Activated CD4-positive, alpha-beta T cell treated with anti-CD3 and anti-CD28 coated beads for 24 hours (primary cell): Measurements from ENCODE around the gene KRTAP29-1.
"Not testable (repeated sequence)": the region's sequence is repeated elsewhere in the genome, so short reads cannot be mapped to it uniquely, and the experiment has no call there.

Experiments
- DNase-seq, 2 donors: peaks; one replicate each; pipeline ENCODE4 v3.0.0-alpha.2; 2020; ENCODE audit warnings: low read depth in 2 of 2

KRTAP29-1 gene

DNA sequence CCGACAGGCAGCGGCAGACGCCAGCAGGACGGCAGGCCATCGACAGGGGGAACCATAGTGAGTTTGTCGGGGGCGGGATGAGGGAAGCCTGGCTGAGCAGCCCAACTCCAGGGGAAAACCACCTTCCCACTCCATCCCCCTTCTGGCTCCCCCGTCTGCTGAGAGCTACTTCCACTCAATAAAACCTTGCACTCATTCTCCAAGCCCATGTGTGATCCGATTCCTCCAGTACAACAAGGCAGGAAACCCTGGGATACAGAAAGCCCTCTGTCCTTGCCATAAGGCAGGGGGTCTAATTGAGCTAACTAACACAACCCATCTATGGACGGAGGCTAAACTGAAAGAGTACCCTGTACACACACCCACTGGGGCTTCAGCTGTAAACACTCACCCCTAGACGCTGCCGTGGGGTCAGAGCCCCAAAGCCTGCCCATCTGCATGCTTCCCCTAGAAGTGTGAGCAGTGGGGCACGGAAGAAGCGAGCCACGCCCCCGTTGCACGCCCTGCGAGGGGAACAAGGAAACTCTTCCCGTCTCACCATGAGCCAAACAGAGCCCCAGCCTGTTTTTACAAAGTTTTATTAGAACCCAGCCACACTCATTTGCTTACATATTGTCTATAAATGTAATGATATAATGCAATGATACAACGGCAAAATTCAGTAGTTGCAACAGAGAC is 4.1 kb downstream of the KRTAP29-1 start:
- DNase-seq = no peak

GRCh38 chr17:41296846-41297245 is 5.8 kb downstream of the KRTAP29-1 start:
- no peak for DNase-seq

DNA sequence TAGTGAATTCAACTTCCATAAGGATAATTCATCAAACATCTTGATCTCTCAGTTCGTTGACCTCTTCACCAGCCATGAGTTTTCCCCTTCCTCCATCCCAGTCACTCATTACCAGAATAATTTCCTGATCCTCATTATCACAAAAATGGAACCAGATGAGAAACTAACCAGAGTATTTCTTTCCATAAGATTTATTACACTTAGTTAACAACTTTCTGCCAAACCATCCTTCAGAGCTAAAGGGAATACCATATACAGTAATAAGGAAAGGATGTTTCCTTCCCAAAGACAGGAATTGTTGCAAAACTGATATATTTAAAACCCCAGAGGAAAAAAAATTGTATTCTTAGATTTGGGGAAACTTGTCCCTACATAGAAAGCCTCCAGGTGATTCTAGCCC is 8.6 kb downstream of the KRTAP29-1 start:
- DNase-seq = no peak

GRCh38 chr17:41287050-41287449 is 15.6 kb downstream of the KRTAP29-1 start:
- no peak for DNase-seq

GRCh38 chr17:41284546-41284945 is 18.1 kb downstream of the KRTAP29-1 start:
- DNase-seq = no peak

DNA sequence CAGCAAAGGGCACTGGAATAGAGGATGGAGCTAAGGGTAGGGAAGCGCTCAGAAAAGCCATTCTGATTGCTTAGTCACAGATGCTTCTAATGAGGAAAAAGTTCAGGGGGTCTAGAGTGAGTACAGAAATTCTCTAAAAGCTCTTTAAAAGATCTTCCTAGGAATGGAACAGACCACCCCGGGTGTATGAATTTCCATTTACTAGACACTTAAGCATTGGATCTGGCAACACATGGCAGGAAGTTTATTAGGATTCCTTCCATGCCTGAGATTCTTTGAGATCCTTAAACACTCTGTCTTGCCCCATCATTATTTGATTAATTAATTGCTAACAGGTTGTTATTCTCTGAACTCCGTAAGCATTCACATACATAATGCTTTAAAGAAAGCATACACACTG is 18.6 kb downstream of the KRTAP29-1 start:
- no peak for DNase-seq

DNA sequence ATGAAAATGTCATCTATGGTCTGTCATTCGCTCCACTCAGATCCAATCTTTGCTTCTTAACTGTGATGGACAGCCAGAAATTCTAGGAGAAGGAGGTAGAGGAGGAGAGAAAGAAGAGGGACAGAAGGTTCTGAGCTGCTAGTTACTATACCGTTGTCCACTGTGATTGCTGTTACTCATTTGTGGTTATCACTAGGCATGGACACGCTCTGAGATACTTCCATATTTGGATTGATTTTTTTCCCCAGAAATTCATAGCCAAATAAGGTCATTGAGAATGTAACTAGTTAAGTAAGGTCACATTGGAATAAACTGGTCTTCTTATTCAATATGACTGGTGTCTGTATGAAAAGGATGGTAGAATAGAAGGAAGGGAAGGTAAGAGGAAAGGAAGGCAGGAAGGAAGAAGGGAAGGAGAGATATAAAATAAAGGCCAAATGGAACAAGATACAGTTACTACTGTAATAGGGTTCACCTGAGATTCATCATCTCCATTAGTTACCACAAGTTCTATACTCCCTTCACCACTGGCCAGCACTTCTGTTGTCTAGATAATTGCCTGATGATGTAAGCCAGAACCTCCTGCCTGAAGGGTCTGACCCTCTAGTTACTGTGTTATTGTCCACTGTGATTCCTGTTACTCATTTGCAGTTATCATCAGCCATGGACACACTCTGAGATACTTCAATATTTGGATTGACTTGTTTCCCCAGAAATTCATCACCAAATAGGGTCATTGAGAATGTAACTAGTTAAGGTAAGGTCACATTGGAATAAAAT is 24.3 kb downstream of the KRTAP29-1 start:
- DNase-seq = no peak

GRCh38 chr17:41275648-41276190 is 26.9 kb downstream of the KRTAP29-1 start, which contains the start of gene KRTAP9-7:
Gene KRTAP9-7 (plus strand): TSS chr17:41275698. CDS start chr17:41275698, 0 bp downstream.
- not testable (repeated sequence) for DNase-seq

DNA sequence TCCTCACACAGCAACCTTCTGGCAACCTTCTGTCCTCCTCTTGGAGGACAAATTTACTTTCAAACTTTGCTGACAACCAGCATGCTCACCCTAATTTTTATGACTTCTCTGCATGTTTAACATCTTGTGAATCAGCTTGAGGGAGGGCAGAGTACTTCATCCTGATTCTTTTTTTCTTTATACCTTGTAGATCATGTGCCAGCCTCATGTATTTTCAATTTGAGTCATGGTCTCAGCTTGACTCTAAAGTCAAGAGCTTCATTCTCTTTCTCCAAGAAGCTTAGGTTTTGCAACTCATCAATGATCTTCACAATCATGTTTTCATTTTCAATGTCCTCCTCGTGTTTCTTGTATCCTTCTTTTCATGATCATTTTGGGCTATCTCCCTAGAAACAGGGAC is 30.8 kb downstream of the KRTAP29-1 start:
- no peak for DNase-seq

GRCh38 chr17:41271323-41271722 is 31.3 kb downstream of the KRTAP29-1 start:
- not testable (repeated sequence) for DNase-seq

GRCh38 chr17:41267711-41268110 is 34.9 kb downstream of the KRTAP29-1 start:
- DNase-seq = no peak

- no peak for DNase-seq
Observed at GRCh38 chr17:41265078-41265477, 37.6 kb downstream of the KRTAP29-1 start, which contains the start of gene KRTAP9-6. Gene KRTAP9-6 (plus strand): TSS chr17:41265378. CDS start chr17:41265378, 0 bp downstream.

GRCh38 chr17:41264599-41264998 is 38.1 kb downstream of the KRTAP29-1 start:
- no peak for DNase-seq

DNA sequence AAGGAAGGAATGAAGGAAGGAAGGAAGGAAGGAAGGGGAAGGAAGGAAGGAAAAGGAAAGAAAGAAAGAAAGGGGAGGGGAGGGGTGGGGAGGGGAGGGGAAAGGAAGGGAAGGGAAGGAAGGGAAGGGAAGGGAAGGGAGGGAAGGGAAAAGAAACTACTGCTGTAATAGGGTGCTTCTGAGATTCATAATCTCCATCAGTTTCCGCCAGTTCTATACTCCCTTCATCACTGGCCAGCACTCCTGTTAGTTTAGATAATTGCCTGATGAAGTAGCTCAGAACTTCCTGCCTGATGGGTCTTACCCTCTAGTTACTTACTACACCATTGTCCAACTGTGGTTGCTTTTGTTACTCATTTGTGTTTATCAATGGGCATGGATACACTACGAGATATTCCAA is 39.4 kb downstream of the KRTAP29-1 start:
- DNase-seq = no peak

GRCh38 chr17:41258406-41258805 is 44.2 kb downstream of the KRTAP29-1 start:
- no peak for DNase-seq

DNA sequence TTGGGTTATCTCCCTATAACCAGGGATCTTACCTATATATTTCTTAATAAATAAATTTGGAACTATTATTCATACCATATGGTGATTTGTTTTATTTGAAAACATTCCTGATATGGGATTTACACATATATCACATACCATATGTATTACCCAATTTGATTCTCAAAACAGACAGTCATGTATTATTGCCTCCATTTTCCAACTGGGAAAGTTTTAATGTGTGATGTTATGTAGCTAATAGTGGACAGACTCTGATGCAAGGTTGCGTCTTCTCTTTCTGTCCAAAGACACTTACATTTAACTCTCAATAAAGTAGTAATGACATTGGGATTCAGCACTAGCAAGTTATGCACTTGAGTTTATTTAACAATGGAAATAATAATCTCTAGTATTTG is 46.4 kb downstream of the KRTAP29-1 start:
- no peak for DNase-seq

GRCh38 chr17:41255381-41256290 is 47.0 kb downstream of the KRTAP29-1 start, which contains the start of gene KRTAP9-9:
Gene KRTAP9-9 (plus strand): TSS chr17:41255384.
- DNase-seq = not testable (repeated sequence)

DNA sequence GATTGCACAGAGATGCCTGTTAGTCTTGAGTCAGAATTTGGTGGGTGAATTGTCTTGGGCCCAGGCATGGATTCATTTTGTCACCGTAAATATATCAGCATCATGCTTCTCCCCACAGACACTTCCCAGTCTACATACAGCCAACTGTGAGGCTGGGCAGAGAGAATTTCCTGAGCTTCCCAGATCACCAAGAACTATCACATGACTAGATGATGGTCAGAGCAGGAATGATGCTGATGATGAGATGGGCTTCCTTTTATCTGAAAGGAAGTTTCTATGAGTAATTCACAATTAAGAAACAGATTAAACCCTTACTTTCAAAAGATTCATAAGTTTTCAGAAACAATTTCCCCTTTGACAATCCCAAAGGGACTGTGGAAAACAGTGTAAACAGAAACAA is 47.8 kb downstream of the KRTAP29-1 start:
- DNase-seq = no peak
